HG03196 (cell line): Measurements from ENCODE around the gene KIF3B.

Experiments
- ATAC-seq: cut with Tn5 transposase; IDR thresholded peaks from one replicate; pipeline ENCODE4 v1.9.1; 2021; ENCODE audit not compliant: unreplicated experiment

The KIF3B gene

GRCh38 chr20:32277361-32278198 lies at the start of gene KIF3B:
TSS of gene KIF3B (plus strand) at chr20:32277651. CDS start at chr20:32309778, 32,127 bp downstream.
- ATAC-seq: peak; percentile 77

DNA sequence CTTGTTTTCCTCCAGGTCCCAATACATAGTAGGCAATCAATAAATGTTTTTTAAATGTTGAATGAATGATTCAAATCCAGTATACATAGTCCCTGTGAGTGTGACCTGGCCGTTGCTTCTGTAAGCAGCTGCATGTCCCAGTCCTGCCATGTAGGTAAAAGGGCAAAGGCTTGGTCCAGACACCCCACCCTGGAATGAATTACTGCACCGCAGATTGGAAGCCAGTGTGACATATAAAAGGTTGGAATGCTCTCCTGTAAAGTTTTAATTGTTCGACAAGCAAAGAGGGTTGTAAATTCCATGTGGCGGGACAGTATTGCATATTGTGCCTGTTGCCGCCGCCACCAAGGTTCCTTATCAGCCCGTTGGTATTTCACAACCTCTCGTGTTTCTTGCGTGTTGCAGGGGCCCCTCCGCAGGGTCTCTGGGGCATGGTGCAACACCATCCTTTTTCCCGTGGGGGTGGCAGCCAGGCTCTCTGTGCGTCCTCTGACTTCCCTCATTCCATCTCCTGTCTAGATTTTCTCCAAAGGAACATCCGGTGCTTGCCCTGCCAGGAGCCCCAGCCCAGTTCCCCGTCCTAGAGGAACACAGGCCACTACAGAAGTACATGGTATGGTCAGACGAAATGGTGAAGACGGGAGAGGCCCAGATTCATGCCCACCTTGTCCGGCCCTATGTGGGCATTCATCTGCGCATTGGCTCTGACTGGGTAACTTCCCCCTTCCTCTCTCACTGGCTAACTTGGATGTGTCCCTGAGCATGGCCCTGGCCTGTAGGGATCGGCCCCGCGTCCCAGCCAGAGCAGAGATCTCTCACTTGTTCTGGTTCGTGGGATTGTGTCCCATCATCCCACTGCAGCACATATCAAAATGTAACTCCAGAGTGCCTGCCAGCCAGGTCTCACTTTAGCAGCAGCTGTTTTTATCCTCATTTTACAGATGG lies 49.4 kb upstream of the KIF3B start:
- no peak for ATAC-seq

GRCh38 chr20:32229251-32229747 lies 48.2 kb upstream of the KIF3B start:
- no peak for ATAC-seq

GRCh38 chr20:32230707-32231106 lies 46.7 kb upstream of the KIF3B start:
- no peak for ATAC-seq

DNA sequence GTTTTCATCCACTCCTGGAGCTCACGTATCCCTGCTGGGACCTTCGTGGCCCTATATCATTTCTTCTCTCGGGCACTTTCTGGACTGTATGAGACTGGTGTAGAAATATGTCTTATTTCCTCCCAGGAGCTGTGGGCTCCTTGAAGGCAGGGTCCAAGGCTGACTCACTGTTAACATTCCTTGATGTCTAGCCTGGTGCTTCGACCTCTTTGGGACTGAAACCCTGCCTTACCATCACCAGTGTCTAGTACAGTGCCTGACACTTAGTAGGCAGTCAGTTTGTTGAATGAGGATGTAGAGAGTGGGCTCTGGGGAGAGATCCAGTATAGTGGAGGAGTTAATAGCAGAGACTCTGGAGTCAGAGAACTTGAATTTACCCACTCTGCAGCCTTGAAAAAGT lies 46.2 kb upstream of the KIF3B start:
- no peak for ATAC-seq

DNA sequence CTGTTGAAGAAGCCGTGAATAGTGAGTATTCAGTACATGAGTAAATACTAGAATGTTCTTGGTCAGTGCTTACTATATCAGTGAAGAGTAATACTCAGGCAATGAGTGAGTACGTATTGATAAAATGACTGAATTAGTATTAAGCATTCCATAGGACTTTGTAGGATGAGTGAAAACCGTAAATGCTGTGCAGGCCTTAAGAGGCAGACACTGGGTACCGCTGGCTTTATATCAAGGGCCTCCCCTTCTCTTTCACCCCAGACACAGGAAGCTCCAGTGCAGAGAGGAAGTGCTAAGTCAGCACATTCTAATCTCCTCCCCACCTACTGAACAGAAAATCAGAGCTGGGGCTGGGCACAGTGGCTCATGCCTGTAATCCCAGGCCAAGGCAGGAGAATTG lies 45.6 kb upstream of the KIF3B start:
- ATAC-seq: no peak

GRCh38 chr20:32232326-32232886 lies 45.0 kb upstream of the KIF3B start:
- ATAC-seq: no peak

DNA sequence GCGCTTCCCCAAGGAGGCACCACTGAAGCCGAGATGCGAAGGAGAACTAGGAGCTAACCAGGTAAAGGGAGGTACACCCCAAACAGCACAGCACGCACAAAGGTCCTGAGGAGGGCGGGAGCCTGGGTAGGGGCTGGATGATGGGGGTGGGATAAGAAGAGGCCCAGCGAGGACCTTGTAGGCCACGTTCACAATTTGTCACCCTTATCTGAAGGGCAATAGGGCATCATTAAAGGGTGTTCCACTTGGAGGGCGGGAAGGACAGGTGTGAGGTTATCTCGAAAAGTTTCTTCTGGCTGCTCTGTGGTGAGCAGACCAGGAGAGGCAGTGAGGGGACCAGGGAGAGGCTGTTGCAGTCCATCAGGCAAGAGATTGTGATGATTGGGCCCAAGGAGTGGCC lies 44.2 kb upstream of the KIF3B start:
- no peak for ATAC-seq

DNA sequence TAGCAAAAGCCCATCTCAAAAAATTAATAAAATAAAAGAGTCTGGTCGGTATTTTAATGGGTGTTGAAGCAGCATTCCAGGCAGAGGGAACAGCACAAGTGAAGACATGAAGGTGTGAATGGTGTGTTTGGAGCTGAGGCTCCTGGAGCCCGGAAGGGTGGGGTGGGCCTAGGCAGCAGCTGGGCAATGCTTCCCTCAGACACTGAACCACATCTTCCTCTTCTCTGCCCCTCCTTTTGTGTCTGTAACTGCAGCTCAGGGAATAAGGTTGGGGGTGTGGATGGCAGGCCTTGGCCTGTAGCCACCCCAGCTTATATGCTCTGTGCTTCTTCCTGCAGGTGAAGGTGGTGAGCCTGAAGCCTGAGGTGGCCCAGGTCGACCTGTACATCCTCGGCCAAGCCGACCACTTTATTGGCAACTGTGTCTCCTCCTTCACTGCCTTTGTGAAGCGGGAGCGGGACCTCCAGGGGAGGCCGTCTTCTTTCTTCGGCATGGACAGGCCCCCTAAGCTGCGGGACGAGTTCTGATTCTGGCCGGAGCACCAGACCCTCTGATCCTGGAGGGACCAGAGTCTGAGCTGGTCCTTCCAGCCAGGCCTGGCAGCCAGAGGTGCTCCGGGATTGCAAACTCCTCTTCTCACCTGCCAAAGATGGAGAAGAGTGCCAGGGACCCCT lies 43.2 kb upstream of the KIF3B start:
- no peak for ATAC-seq

- ATAC-seq: no peak
Observed at GRCh38 chr20:32235331-32236047, 42.0 kb upstream of the KIF3B start.

DNA sequence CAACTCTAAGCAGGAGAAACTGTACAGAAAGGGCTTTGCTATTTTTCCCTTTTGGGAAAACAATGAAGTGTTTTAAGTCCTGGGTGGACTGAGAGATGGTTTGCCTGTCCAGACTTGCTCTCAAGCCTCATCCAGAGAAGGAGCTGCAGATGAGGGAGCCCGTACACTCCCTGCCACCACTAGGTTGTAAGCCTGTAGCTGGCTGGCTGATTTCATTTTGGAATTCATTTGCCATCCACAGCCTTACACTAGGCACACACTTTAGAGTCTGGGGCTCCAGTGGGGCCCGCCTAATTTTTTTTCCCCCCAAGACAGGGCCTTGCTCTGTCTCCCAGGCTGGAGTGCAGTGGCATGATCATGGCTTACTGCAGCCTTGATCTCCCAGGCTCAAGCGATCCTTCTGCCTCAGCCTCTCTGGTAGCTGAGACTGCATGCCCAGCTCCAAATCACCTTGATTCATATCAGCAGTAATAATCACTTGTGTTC lies 41.4 kb upstream of the KIF3B start:
- no peak for ATAC-seq

DNA sequence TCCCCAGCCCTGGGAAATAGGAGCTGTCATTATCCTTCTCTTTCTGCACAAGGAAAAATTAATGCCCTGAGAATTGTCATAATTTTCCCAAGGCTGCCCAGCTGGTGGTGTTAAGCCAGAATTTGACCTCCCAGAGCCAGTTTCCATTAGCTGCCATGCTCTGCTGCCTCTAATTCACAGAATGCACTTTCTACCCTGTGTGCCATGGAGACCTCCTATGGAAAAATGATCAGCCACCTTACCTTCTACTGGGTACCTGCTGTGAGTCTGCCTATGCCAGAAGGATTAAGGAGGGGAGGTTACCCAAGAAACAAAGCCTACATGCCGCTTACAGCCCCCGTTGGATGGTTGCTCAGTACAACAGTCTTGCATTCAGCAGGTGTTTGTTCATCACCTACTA lies 40.6 kb upstream of the KIF3B start:
- ATAC-seq: no peak

DNA sequence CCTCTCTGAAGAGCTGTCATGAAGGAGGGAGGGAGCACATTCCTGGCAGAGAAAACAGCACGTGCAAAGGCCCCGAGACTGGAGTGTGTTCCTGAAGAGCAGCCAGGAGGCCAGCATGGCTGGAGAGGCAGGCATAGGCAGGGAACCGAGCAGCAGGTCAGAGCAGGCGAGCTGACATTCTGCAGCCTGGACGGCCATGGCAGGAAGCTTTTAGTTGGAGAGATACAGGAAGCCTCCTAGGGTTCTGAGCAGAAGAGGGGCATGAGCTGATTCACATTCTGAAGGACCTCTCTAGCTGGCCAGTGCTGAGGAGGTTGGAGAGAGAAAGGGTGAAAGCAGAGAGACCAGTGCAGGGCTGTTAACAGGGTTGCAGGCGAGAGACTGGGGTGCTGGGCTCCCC lies 40.0 kb upstream of the KIF3B start:
- ATAC-seq: no peak

DNA sequence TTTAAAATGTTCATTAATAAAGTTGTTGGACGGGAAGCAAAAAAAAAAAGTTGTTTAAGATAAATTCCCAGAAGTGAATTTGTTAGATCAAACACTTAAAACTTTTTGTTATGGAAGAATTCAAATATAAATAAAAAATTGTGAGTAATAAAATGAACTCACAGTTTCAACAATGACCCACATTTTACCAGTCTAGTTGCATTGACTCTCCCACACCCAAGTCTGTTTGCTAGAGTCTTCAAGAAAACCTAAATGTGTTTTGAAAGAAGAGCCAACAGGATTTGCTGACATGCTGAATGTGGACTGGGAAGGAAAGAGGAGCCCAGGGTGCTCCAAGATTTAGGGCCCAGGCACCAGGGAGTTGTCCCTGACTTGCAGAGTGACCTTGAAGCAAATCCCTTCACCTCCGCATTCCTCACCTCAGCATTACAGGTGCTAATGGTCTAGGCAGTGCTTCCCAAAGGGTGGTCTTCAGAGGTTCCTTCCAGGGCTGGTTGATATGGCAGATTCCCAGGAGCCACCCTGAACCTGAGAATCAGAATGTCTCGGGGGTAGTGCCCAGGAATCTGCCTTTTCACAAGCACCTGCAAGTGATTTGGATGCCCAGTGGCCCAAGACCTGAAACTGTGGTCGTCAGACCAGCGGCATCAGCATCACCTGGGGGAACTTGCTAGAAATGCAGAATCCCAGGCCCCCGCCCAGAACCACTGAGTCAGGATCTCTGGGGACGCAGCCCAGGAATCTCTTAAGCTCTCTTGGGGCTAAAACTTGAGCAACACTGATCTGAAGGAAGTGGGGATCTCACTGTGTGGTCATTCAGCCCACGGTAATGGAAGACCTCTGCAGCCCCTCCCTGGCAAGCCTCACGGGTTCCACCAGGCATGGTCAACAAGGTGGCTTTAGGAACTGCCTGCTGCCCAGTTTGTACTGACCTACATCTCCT lies 38.7 kb upstream of the KIF3B start:
- ATAC-seq: no peak

DNA sequence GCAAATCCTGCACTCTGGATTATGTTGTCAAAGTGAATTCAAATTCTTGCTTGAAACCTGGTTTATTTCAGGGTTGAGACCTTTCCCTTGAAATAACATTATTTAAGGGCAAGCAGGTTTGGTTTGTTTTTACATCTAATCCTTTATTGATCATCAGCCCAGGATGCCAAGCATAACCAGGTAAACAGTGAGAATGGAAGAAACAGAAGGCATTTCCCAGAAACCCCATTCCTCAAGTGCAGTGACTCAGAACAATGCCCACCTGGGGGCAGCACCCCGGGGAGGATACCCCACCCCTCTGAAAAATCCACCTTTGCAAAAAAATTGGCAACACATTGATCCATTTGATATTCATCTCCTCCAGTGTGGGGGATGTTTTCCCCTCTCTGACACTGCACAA lies 37.2 kb upstream of the KIF3B start:
- no peak for ATAC-seq

DNA sequence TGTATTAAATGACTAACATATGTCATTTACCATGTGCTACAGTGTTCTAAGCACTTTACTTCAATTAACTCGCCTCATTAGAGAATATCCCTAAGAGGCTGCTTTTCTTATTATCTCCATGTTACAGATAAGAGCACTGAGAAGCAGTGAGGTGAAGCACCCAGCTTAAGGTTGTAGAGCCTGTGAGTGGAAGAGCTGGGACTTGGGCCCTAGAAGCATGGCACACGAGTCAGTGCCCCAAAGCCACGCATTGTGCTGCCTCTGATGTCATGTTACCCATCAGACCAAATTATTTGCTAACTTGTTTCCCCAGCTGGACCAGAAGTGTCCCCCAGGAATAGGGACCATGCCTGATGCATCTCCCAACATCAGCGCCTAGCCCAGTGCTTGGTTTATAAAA lies 35.6 kb upstream of the KIF3B start:
- ATAC-seq: no peak

GRCh38 chr20:32244150-32244823 lies 33.2 kb upstream of the KIF3B start:
- no peak for ATAC-seq

- ATAC-seq: no peak
Observed at GRCh38 chr20:32244959-32245358, 32.5 kb upstream of the KIF3B start.
